Stimulated activated CD4-positive, alpha-beta T cell treated with anti-CD3 and anti-CD28 coated beads, Interleukin-2, amount 100 ng/mL, for 48 hours (primary cell): ENCODE measurements around the gene P3H2.
"Not testable (repeated sequence)": the region's sequence is repeated elsewhere in the genome, so short reads cannot be mapped to it uniquely, and the experiment has no call there.

Source experiments
- DNase-seq, 2 donors: peaks; one replicate each; pipeline ENCODE4 v3.0.0-alpha.2; 2020

P3H2 gene

DNA sequence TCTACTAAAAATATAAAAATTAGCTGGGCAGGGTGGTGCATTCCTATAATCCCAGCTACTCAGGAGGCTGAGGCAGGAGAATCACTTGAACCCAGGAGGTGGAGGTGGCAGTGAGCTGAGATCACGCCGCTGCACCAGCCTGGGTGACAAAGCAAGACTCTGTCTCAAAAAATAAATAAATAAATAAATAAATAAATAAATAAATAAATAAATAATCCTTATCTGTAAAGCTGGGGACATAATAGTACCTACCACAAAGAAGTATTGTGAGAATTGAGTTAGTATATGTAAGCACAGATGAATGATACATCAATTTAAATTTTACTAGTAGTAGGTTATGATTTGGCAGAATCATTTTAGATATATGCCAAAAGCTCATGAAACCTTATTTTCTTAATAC lies 41.5 kb downstream of the P3H2 start:
- DNase-seq: not testable (repeated sequence)

DNA sequence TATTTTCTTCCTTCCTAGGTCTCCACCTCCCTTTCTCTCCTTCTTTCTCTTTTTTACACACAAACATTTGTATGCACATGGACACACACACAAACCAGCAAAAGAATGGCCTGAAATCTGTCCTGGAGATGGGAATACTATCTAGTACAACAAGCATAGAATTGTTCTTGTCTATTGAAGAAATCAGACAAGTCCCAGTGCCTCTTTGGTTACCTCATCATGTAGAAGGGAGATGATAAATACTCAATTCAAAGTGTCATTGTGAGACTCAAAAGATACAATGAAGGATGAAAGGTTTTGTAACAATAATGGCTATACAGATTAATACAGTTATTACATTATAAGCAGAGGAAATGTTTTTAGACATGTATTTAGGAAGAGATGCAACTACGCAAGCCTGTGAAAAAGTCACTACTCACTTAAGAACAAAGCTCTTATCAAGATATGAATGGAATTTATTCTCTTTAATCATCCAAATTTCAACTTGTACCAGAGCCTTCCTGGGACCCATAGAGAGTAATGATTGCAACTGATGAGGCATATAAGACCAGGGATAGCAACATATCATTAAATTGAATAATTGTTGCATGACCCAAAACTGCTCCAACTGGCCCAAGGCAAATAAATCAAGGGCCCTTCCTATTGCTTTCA lies 43.2 kb downstream of the P3H2 start:
- DNase-seq: no peak

DNA sequence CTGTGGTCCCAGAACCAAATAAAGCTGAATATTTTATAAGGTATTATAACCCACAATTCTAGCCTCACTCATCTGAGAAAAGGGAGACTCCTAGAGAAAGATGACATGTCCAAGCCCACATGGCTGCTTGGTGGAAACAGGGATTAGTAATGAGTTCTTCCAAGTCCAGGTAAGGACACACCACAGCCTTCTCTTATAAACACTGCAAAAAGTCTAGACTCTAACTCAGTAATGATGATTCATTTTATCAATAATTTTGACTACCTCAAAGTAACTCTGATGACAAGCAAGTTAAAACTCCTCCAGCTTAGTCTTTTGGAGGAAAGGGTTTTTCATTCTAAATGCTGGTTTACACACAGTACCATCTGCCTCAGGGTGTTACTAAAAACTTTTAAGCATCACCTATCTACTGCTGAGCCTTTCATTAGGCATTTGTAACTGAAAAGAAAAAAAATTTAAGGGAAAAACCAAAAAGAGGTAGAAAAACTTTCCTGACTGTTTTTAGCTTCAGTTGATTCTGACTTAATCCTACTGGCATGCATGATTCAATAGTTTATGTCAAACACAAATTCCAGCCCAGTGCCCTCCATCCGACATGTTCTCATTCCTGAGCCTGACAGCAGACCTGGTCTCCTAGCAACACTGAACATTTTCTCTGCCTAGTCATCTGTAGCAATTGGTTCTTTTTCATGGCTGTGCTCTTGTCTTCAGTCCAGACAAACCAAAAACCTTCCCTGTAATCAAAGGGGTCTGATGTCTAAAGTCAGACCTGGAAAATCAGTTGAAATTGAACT lies 43.9 kb downstream of the P3H2 start:
- DNase-seq: no peak

DNA sequence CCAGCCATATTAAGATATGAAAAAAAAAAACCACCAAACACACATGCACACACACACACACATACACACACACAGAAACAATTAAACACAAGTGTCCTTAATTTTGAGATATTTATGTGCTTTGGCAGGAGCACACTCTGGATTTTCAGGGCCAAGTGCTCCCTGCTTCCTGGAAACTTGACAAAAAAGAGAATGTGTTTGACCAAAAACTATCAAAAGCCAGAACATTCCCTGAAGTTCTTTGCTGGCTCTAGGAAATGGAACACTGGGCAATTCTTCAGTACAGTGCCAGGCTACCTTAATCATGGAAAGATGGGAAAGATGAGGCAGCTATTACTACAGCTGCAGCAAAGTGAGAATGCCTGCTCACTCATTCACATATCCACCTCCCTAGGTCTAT lies 44.6 kb downstream of the P3H2 start:
- DNase-seq: no peak

DNA sequence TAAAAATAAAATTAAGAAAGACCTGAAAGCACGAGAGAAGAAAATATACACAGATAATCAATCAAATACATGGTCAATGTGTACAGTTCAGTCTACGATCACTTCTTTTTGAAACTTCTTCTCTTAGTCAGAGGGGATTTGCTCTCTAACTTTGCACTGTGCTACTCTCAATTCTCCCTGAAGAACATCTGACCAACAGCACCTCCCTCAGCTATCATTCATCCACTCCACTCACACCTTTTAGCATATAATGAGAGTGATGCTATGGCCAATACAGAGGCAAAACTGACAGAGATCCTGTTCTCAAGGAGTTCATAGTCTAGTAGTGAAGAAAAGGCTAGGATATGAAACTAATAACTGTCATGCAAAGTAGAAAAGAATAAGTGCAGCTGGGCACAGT lies 45.9 kb downstream of the P3H2 start:
- no peak for DNase-seq

DNA sequence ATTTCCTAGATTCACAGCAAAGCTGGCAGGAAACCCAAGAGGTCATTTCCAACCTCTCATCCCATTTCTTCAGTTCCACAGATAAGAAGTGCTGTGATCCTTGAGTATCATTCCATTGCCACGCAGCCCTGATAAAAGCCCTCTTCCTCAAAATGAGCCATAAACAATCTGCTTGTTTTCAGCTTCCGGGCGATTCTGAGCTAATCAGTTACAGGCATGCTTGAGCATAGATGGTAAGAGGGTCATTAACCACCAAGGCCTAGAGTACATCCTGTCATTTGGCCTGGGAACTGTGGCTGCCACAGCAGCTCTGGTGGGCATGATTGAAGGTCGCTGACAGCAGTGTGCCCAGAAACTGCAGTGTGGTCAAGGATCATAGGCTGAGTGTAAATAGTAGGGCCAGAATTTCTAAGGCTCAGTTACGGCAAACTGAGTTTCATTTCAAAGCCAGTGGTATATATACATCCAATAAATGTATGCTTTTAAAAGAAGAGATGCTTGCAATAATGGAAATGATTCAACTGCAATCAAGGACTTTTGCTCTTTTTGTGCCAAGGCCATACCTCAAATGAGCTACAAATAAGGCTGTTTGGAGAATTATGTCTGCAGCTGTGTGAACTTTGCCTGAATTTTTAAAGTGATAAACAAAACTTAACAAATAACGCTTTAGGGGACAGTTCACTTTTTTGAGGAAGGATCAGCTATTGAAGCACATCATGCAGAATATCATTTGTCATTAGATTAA lies 47.3 kb downstream of the P3H2 start:
- no peak for DNase-seq

DNA sequence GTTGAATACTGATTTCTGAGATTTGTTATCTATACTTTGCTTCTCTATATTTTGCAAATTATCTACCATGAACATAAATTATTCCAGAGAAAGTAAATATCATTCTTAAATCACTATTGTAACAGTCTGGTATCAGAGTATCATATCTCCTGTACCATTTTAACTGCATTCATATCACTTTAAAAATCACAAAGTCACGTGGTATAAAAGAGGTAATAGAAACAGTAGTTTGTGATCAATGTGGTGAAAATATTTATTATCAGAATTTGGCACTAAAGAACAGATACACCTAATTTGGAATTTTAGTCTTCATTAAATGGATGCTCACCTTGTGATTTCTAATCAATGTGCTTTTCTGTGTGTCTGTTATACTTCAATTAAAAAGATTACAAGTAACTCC lies 47.8 kb downstream of the P3H2 start:
- no peak for DNase-seq

DNA sequence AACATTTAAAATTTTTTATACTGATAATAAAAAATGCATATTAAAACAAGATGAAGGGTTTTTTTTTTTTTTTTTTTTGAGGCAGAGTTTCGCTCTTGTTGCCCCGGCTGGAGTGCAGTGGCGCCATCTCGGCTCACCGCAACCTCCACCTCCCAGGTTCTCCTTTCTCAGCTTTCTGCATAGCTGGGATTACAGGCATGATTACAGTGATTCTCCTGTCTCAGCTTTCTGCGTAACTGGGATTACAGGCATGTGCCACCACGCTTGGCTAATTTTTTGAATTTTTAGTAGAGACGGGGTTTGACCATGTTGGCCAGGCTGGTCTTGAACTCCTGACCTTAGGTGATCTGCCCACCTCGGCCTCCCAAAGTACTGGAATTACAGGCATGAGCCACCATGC lies 48.8 kb downstream of the P3H2 start:
- not testable (repeated sequence) for DNase-seq

DNA sequence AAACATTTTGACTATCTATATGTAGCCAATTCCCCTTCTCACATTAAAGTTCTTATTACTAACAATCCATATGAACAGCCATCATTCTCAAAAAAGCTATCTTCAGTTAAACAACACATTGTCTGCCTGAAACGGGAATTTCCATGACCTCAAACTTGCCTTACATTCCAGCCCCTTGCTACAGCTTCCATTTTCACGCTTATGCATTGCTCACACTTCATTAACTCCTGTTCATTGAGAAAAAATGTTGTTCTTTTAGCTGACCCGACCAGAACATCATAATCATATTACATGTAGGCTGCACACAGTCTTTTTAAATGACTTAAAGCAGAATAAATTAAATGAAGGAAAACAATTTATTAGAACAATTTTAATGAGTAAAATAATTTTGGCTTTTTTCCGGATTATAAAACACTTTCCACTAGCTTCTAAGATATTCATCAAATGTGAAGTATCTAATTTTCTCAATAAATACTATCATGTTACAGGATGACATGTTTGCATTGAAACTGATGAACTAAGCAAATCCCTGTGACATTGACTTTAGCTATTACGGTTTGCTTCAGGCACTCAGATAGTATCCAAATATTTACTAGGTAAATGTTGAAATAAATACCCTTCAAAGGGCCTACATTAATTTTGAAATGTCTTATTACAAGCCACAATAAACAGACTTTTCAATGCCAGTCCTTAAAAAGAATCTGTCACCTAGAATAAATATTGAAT lies 49.9 kb downstream of the P3H2 start:
- DNase-seq: no peak

DNA sequence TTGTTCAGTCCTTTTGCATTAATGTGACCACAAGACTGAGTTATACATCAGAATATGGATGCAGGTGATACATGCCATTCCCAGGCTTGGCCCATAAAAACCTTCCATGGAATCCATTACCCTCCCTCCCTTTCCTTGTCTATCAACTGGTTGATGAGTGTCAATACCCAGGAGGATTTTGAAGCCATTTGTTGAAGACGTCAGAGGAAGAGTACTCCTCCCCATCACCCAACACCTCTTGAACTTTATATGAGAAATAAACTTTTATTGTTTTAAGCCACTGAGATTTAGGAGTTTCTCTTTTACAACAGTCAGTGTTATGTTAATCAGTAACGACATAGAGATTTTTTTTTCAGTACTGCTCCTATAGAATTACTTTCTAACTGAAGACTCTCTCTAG lies 55.5 kb downstream of the P3H2 start:
- DNase-seq: no peak

DNA sequence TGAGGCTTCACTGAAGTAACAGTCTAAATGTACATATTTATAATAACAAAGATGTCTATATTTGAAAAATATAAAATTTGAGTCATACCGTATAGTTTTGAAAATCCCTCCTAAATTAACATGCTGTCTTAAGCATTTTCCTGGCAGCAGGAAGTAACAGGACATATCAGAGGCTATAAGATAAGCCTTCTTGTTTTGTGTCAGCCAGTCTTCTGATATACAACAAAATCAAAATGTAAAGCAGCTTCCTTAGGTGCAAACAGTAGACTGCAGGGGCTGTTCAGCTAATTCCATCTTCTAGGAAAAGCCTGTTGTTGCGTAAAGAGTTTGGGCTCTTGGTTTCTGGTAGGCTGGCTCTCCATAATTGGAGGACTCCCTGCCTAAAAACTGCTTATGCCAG lies 56.0 kb downstream of the P3H2 start:
- DNase-seq: no peak

DNA sequence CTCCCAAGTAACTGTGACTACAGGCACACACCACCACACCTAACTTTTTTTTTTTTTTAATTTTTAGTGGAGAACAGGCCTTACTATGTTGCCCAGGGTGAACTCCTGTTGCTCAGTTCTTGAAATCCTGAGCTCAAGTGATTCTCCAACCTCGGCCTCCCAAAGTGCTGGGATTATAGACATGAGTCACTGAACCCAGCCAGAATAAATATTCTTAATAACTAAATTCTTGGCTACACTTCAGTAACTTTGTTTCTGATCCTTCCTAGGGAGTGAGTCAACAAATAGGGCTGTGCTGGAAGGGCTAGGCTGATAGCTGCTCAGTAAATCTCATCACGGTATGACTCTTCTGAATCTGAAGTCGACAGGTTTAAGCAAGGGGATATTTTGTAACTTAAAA lies 56.6 kb downstream of the P3H2 start:
- no peak for DNase-seq

DNA sequence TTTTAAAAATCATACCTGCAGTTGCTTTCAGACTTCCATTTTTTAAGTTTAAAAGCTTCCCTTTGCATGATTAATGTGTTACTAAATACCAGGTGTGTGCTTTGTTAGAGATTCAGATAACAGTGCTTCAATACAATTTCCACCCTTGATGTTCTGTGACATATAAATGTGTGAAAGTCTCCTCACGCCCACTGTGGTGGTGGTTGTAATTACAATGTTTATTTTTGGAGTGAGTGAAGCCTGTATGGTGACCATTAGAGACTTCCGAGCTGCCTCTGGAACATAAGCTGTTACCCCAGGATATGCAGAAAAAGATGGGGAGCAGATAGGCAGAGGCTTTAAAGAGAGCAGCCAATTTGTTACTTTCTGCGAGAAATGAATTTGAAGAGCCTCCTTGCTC lies 57.2 kb downstream of the P3H2 start:
- DNase-seq: no peak

DNA sequence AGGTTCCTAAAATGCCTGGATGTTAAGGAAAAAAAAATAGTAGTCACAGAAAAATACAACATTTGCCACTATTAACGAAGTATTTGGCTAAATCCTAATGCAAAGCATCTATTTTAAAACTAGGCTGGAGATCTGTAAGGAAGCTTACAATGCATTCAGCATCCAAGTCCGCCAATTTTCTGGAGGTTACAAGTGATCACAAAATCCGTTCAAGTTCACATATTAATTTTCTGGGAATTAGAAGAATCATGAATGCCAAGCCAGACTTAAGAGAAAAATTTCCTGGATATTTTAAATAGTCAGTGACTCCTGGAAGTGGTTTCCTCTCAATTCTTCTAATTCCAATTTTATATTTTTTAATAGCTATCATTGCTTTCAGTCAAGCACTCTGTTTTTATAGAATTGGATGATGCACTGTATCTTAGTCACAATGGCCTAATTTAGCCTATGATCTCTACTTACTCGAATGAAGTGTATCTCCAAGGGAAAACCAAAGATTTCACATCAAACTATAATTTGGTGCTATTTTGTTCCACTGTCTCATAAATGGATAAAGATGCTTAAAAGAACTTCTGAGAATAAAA lies 60.4 kb downstream of the P3H2 start:
- DNase-seq: no peak

DNA sequence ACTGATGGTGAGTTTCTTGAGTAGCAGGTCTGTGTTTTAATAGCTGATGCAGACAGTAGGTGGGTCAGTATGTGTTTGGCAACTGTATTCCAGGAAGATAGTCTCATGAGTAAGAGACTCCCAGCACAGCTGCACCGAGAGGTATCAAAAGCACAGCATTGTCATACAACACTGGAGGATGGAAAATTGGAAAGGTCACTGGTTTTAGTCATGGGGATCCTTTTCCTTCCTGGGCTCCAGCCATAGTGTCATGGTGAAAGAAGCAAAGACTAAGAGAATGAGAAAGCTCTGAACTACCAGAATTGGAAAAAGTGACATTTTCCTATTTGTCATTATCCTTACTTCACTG lies 61.5 kb downstream of the P3H2 start:
- no peak for DNase-seq

DNA sequence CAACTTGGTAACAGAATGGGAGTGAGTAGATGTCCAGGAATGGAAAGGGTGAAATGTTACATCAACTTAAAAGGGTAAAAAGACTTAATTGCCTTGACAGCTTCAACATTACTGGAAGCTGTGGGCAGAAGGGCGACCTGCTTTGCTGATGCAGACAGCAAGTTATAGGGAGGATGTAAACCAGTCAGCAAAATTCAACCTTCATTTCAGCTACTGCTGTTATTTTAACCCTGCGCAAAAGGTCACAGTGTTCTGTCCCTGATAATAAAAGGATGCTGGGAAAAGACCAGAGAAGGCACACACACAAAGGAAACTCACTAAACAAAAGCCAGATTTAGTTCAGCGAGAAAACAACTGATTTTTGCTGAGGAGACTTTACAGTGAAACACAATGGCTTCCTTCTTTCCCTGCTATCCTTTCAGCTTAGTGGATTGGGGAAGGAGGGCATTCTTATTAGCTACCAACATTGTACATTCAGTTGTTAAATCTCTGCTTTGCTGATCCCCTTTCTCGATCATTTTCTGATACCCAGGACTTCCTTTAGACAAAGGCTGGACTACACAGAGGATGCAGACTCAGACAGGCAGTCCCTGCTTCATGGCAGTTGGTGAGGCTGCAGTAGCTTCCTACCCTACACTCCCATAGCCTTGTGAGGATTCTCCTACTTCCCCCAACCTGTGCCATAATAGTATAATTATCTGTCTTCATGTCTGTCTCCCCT lies 62.0 kb downstream of the P3H2 start:
- DNase-seq: no peak

DNA sequence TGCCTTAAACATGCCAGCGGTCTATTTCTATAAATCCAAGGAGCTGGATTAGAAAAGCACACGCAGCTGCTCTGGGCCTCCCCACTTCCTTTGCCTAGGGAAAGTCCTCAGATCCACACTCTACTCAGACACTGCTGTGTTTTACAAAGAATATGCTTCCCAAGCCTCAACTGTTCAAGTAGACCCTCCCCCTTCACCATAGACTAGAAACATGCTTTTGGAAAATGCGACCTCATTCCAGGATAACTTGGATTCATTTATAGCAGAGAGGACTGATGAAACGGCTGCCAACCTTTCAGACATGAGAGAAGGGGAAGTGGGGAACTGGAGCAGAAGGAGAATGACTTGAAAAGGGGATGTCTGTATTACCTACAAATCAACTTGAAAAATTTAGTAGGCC lies 64.0 kb downstream of the P3H2 start:
- DNase-seq: no peak

DNA sequence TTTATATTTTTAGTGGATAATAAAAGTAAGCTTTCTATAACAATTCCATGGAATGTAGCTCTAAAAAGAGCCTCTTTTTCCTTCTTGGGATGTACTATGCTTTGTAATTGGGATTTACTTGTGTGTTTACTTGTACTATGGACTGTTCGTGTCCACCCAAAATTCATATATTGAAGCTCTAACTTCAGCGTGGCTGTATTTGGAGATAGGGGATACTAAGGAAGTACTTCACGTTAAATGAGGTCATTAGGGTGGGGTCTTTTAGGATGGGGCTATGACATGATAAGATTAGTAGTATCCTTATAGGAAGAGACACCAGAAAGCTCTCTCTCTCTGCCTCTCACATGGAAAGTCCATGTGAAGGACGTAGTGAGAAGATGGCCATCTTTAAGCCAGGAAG lies 64.9 kb downstream of the P3H2 start:
- DNase-seq: no peak

DNA sequence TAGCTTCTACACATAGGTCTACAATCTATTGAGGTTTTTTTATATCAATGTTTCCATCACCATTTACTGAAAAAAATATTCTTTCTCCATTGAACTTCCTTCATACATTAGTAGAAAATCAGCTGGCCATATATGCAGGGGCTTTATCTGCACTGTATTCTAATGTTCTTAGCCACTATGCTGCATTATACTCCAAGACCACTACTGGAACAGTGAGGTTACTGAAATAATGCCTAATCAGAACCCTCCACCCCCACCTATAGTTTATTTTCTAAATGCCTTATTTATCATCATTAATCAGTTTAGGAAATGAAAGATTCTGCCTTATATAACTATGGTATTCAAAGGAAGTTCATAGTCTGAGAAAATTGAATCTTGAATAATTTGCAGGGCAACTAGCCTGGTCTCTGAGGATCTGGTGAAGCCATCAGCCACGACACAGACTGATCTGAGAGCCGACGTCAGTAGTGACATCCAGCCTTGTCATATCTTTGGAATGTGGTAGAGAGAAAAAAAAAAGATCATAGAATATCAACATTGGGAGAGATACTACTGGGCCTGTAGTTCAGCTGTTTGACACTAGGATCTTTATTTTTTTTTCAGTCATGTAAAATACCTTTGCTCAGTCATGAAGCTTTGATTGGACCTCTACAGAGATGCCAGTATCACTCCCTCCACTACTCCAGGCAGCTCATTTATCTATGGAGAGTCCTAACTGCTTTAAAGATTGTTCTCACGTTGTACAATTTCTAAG lies 66.6 kb downstream of the P3H2 start:
- DNase-seq: no peak

DNA sequence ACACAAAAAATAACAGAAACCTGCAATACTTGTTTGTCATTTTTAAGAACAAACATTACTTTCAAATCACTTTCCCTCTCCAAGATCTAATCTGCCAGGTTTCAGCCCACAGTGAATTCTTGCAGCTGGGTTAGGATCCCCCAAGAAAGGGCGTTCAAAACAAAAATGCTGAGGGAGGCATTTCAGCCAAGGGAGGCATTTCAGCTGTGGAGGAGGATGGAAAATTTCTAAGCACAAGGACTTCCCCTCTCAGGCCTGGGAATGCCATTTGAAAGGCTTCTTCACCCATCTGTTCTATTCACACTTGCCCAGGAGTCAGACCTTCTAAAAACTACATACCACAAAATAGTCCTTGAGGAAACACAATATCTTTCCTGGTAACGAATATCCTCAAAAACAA lies 69.1 kb downstream of the P3H2 start:
- DNase-seq: no peak

DNA sequence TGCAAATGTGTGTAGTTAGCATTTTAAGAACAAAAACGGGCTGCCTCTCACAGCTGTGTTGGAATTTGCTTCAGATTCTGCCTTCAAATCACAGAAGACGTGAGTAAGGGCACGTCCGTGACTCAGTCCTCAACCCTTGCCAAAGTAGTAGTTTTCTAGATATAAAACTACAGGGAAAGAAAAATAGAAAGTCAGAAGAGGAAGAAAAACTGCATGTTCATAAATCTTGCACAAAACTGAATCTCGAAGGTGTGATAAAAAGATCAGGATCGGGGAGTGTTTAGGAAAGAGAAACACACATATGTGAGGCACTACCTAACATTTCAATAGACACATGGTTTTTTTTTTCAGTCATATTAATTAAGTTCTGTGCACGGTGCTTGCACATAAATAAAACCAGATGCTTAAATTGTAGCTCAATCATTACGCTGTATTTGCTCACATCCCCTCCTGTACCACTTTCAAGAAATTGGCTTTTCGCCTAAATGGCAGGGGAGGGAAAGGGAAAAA lies 71.7 kb downstream of the P3H2 start:
- no peak for DNase-seq
